Neural crest cell (in vitro differentiated cells): ENCODE results near the gene VMAC. TPM values are rescaled to one million over a fixed set of nuclear protein-coding genes. Genes with fewer than 3 reads are reported as not detected.

Experiments used
- DNase-seq: peaks from one replicate; pipeline ENCODE4 v3.0.0; 2021; ENCODE audit warnings: low read depth, mixed read lengths, low spot score
- H3K27ac Mint-ChIP-seq: one replicate; pipeline ENCODE4 v1.8.0; 2021; ENCODE audit warnings: mild to moderate bottlenecking, mixed read lengths; ENCODE audit not compliant: unreplicated experiment
- H3K27me3 Mint-ChIP-seq: 2 replicates; pipeline ENCODE4 v1.8.0; 2021; ENCODE audit warnings: low read depth, mild to moderate bottlenecking, mixed read lengths
- H3K36me3 Mint-ChIP-seq: 2 replicates; pipeline ENCODE4 v1.8.0; 2021; ENCODE audit warnings: low read depth, mild to moderate bottlenecking, mixed read lengths
- H3K4me1 Mint-ChIP-seq: 2 replicates; pipeline ENCODE4 v1.8.0; 2021; ENCODE audit warnings: mixed read lengths
- H3K4me3 Mint-ChIP-seq: one replicate; pipeline ENCODE4 v1.8.0; 2021; ENCODE audit warnings: mild to moderate bottlenecking, mixed read lengths
- H3K9me3 Mint-ChIP-seq: 2 replicates; pipeline ENCODE4 v1.8.0; 2021; ENCODE audit warnings: mixed read lengths
- total RNA-seq: library from RNA; stranded (reverse); gene quantifications from 2 replicates; pipeline ENCODE4 v1.2.1, GENCODE V29; 2021
- TF ChIP-seq, protein P1 (sequence below): fragments of 200-600 bp; sonication (generic); conservative IDR thresholded peaks from 2 replicates; pipeline ENCODE4 v1.5.0; 2021; ENCODE audit warnings: antibody characterized with exemption, mild to moderate bottlenecking

Gene VMAC
- total RNA-seq, 1 donor from 2014 or later, result 0.89 TPM

DNA sequence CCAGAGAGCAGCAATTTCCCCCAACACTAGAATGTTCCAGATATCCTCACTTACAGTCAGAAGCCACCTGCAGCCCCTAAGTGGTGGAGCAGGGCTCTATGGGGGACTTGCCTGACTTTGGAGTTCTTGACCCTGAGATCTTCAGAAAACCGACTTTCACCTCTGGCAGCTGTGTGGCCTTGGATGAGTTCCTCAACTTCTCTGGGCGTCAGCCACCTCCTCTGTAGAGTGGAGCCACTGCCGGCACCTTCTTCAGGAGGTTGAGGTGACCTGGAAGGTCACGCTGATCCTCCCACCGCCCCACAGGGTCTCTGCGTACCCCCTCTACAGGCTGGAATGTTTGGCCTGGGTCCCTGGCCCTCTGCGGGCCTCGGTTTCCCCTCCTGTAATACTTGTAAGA lies 27.2 kb upstream of the VMAC start:
- Mint-ChIP-seq H3K27me3 (peaks cover 5% of the 10 kb centered on the region), H3K9me3 (no peaks in the 10 kb centered on the region), H3K4me1 (peaks cover 13% of the 10 kb centered on the region), H3K4me3 (no peak overlapping the region), H3K27ac (no peak overlapping the region), H3K36me3 (no peaks in the 10 kb centered on the region)
- no peak for DNase-seq
- TF ChIP-seq, protein P1, sequence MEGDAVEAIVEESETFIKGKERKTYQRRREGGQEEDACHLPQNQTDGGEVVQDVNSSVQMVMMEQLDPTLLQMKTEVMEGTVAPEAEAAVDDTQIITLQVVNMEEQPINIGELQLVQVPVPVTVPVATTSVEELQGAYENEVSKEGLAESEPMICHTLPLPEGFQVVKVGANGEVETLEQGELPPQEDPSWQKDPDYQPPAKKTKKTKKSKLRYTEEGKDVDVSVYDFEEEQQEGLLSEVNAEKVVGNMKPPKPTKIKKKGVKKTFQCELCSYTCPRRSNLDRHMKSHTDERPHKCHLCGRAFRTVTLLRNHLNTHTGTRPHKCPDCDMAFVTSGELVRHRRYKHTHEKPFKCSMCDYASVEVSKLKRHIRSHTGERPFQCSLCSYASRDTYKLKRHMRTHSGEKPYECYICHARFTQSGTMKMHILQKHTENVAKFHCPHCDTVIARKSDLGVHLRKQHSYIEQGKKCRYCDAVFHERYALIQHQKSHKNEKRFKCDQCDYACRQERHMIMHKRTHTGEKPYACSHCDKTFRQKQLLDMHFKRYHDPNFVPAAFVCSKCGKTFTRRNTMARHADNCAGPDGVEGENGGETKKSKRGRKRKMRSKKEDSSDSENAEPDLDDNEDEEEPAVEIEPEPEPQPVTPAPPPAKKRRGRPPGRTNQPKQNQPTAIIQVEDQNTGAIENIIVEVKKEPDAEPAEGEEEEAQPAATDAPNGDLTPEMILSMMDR, result no peak

- H3K27me3 Mint-ChIP-seq, result peaks cover 8% of the 10 kb centered on the region
- H3K27ac Mint-ChIP-seq, result no peak overlapping the region
- H3K4me1 Mint-ChIP-seq, result peaks cover 13% of the 10 kb centered on the region
- H3K36me3 Mint-ChIP-seq, result no peaks in the 10 kb centered on the region
- TF ChIP-seq, protein P1, result no peak
- H3K9me3 Mint-ChIP-seq, result no peaks in the 10 kb centered on the region
- no peak overlapping the region for H3K4me3 Mint-ChIP-seq
- no peak for DNase-seq
Observed at GRCh38 chr19:5877882-5878281, 26.8 kb upstream of the VMAC start.

GRCh38 chr19:5880196-5880595 lies 24.5 kb upstream of the VMAC start:
- no peaks in the 10 kb centered on the region for H3K36me3 Mint-ChIP-seq
- H3K4me3 Mint-ChIP-seq, result no peak overlapping the region
- no peaks in the 10 kb centered on the region for H3K9me3 Mint-ChIP-seq
- TF ChIP-seq, protein P1, result no peak
- peaks cover 17% of the 10 kb centered on the region for H3K27me3 Mint-ChIP-seq
- no peak overlapping the region for H3K27ac Mint-ChIP-seq
- DNase-seq, result no peak
- peaks cover 13% of the 10 kb centered on the region for H3K4me1 Mint-ChIP-seq

DNA sequence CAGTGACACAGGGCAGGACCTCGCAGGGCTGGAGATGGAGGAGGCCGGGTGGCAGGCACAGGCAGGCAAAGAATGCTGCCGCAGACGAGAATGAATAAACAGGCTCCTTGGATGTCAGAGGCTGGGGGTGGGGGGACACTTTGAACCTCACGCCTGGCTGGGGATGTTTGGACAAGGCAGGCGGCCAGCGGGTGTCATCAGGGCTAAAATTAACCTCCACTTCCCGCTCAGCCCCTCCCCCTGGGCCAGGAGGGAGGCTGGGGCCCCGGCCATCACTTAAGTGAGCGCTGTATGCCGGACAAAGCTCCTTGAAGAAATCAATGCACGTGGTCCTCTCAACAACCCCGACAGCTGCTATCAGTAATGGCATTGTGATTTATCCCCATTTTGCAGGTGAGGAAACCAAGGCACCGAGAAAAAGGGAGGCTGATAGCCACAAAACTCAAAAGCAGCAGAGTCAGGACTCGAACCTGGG lies 24.0 kb upstream of the VMAC start:
- Mint-ChIP-seq H3K9me3 (no peaks in the 10 kb centered on the region), H3K27ac (no peak overlapping the region), H3K4me1 (peaks cover 13% of the 10 kb centered on the region), H3K27me3 (peaks cover 20% of the 10 kb centered on the region), H3K4me3 (no peak overlapping the region), H3K36me3 (no peaks in the 10 kb centered on the region)
- TF ChIP-seq, protein P1, result no peak
- DNase-seq, result no peak

DNA sequence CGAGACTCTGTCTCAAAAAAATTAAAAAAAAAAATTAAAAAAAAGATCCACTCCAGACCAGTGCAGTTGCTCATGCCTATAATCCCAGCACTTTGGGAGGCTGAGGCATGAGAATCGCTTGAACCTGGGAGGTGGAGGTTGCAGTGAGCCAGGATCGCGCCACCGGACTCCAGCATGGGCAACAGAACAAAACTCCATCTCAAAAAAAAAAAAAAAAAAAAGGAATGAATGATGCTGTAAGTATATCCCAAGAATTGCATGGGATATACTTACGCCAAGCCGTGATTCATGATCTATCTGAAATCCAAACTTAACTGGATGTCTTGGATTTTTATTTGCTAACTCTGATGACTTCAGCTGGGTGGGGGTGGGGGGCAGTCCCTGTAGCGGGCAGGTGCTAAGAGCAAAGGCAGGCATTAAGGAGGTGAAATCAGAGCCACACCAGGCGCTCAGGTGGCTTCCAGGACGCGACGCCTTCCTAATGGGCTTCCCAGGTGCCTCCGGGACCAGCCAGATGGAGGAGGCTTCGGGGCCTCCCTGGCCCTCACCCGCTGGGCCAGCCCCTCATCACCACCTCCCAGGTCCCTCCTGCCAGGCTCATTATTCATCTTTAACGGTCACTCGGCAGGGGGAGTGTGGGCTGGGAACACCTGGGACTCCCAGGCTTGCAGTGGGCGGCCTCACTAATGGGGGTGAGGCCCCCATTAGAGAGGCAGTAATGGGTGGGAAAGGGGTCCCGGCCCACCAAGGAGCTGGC lies 23.0 kb upstream of the VMAC start:
- Mint-ChIP-seq H3K36me3 (no peaks in the 10 kb centered on the region), H3K9me3 (no peaks in the 10 kb centered on the region), H3K27me3 (peaks cover 20% of the 10 kb centered on the region), H3K4me3 (no peak overlapping the region), H3K27ac (no peak overlapping the region), H3K4me1 (peaks cover 13% of the 10 kb centered on the region)
- TF ChIP-seq, protein P1, result no peak
- DNase-seq, result no peak
